Glomerular visceral epithelial cell (primary cell): ENCODE measurements around the gene SPR.
A peak's percentile ranks its signal among the peaks of the same experiment; 100 is the strongest.

ENCODE experiments used
- DNase-seq: peaks from one replicate; pipeline ENCODE4 v3.0.0-alpha.2; 2016; ENCODE audit errors: extremely low spot score

Gene SPR

DNA sequence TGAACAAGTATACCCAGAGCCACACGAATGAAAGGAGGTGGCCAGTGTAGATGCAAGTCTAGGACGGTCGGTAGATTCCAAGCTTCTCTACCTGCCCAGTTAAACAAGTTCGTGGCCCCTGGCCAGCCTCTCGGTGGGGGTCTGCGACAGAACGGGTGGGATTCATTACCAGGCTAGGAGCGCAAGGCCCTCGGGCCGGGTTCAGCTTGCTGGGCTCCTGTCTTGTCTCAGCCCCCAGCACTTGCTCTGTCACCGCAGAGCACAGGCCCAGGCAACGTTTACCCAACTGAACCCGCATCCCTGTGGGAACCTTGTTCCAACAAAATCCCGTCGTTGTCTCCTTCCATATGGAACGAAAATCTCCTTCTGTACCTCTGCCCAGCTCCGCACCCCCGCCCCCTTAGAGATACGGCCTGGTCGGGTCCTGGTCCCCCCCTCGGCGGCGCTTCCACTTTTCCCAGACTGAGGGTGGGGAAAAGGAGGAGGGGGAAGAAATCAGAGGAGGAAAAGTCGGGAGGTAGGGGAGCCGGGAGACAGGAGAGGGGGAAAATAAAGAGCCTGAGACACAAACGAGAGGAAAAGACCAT, 28.2 kb downstream of the SPR start:
- no peak for DNase-seq

- DNase-seq, result no peak
Measured at GRCh38 chr2:72915907-72916742, 28.9 kb downstream of the SPR start.

DNA sequence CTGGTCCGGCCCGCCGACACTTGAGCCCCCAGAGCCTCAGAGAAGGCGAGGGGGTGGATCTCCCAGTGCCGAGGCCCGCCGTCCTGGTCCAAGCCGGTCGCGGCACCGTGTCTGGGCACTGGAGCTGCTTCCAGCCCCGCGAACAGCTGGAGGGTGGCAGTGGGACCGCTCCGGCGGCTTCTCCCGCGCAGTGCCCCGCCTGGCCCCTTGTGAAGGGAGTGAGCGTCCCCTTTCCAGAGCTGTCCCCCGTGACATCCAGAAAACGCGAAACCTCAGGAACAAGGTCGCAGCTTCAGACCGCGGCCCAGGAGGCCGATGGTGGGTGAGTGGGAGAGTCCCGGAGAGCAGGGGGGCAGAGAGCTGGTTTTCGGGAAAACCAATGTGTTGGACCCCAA, 29.5 kb downstream of the SPR start:
- DNase-seq, result no peak

- DNase-seq, result peak; percentile 50
Measured at GRCh38 chr2:72917138-72917876, 30.1 kb downstream of the SPR start, which contains the start of gene EMX1. TSS of gene EMX1 (plus strand) at chr2:72917519. CDS start at chr2:72917853, 334 bp downstream.

GRCh38 chr2:72917877-72918553, 30.8 kb downstream of the SPR start:
- no peak for DNase-seq

- no peak for DNase-seq
Measured at GRCh38 chr2:72919414-72920317, 32.5 kb downstream of the SPR start.

GRCh38 chr2:72920318-72921087, 33.3 kb downstream of the SPR start:
- no peak for DNase-seq

DNA sequence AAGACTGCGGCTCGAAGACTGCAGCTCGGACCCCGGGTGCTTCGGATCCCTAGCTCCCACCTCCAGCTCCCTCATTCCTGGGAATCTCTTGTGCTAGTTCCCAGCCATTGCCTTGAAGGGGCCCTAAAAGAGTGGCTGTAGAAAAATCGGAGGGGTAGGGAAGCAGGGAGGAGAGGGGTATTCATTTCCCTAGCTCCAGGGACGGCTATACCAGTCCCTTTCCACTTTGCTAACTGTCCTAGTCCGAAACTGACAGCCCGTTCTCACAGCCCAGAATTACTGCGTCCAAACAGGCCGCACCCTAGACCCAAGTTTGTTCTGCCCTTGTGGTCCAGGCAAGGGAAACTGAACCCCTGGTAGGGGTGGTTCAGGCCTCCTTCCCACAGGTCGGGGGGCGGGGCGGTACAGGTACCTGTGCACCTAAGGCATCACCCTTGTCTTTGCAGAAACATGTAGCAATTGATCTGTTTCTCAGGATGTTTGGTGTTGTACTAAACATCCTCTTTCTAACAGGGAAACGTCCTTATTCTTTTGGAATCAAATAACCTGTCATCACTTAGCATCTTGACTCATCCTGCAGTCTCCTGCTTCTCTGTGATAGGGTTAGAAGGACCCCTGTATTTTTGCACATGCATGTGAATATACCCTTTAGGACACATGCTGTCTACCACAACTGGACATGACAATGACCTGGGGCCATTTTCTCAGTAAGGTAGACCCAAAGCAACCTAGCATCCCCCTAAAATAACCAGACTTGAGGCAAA, 34.1 kb downstream of the SPR start:
- no peak for DNase-seq

DNA sequence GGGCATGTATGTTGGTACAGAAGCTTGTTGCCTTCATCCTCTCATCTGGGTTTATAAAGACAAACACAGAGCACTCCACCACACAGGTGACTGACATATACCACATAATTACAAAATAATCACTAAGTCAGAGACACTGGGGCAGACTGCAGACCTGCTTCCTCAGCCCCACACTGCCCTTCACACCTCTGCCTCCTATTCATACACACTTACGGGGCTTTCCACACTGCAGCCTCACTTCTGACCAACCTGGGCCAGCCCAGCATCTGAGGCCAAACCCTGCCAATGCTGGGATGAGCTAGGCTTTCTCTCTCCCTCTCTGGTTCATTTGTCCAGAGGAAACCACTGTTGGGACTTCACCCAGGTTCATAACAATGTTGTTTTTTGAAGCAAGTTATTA, 34.6 kb downstream of the SPR start:
- DNase-seq, result no peak

GRCh38 chr2:72923833-72924352, 36.7 kb downstream of the SPR start:
- DNase-seq, result no peak

DNA sequence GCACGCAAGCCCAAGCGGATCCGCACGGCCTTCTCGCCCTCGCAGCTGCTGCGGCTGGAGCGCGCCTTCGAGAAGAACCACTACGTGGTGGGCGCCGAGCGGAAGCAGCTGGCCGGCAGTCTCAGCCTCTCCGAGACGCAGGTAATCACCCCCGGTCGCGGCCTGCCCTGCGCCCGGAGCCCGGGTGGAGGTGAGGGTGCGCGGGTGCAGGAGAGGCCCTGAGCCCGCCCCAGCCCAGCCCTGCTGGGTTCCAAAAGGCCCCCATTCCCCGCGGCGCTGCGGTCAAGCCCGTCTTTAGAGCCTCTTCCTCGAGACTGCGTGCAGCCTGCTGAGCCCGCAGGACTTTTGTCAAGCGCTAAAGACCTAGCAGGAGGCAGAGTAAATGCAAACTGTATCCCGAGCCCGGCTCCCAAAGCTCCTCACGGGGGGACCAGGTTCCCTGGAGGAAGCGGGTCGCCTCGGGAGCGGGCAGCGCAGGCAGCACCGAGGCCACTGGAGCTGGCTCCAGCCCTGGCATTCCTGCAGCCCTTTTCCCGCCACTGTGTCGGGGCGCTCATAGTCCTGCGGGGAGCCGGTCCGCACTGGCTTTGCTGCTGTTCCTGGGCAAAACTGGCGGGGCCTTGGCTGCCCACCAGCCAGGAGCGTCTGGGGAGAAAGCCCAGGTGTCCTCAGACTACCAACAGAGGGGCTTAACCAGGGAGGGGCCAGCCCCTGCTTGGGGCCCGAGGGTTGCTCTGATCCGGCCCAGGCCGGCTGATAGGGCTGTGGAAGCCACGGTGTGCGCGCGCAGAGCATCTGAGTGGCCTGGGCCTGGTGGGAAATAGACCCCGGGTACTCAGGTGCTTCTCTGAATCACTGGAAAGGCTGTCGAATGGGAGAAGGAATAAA, 37.4 kb downstream of the SPR start:
- no peak for DNase-seq

- DNase-seq, result no peak
Measured at GRCh38 chr2:72925328-72925943, 38.2 kb downstream of the SPR start.

DNA sequence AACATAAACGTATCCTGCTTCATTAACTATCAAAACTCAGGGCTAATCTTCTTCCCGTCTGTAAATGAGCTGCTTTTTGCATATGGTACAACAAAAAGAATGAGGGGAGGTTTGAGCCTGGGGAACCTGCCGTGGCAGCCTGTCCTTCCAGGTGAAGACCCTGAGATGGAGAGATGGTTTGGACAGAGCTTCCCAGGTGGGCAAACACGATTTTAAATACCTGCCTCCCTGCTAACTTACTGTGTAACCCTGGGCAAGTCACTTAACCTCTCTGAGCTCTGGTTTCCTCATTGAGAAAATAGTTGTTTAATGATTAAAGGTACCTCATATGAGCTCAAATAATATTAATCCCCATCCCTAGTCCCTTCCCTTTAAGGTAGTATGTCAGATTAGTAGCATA, 39.2 kb downstream of the SPR start:
- DNase-seq, result no peak

DNA sequence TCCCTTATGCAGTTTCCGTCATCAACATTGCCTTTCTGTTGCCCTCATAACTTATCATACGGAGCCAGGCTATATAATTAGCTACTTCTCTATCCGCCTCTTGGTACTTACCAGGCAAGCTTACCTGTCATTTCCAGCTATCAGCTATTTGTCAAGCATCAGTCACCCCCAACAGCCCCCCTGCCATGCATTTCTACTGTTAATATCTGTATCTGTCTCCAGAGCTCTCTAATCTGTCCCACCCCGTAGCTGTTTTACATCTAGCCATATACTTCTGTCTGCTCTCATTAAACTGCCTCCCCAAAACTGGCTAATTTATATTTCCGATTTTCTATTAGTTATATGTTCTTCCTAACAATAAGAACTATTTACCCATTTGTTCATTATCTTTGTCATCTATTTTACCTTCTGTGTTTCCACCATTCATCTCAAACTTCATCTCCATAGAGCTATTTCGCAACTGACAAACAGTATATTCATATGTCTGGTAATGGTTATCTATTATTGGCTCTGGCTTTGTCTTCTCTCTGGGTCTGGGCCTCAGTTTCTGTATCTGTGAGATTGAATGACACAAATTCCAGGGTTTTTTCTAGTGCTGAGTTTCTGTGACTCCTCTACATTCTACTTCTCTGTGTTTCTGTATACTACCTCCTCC, 39.7 kb downstream of the SPR start:
- no peak for DNase-seq

DNA sequence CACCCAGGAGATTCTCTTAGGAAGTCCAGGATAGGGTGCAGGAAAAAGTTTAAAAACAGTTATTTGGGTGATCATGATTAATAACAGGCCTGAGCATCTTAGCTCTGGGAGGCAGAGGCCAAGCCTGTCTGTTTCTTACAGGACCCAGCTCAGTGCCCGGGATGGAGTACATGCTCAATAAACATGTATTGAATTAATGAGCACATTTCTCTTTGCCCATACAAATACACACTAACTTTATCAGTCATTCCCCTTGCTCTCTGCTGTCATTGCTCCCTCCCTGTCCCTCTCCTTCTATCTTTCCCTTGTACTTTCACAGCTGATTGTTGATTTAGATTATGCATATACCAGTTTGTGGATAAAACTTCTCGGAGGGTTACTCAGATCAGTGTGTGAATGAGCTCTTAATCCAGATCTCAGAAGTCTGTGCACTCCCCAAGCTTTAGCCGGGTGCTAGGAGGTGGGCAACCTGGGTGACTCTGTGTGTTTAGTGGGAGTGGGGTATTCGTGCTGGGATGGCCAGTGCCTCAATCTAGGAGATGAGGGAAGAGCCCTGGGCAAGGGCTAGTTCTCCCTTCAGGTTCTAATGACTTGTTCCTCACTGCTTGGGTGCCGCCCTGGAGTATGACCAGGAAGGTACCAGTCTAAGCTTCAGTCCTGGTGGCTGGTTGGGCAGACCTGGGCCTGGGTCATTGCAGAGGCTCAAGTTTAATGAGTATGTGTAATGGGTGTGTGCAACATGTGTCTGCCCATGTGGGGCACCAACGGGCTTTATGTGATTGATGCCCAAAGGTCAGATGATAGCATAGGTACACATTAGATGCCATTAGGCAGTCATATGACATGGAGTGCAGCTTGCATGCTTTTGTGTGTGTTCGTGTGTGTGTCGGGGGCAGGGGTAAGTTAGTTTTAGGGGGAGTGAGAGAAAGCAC, 40.7 kb downstream of the SPR start:
- no peak for DNase-seq

- no peak for DNase-seq
Measured at GRCh38 chr2:72929010-72929409, 41.8 kb downstream of the SPR start.
